OCI-LY1 (cell line): Measurements from ENCODE around the gene C9orf40.

Experiments used
- EZH2 ChIP-seq: fragments of 200-600 bp; sonication (generic), shearing (Covaris generic); IDR thresholded peaks from 2 replicates; pipeline ENCODE4 v1.8.0; 2017; ENCODE audit warnings: borderline replicate concordance, mixed run types, mild to moderate bottlenecking, antibody characterized with exemption, low read length, moderate library complexity, mixed read lengths
- TF ChIP-seq, protein P1 (sequence below): fragments of 200-600 bp; sonication (generic), shearing (Covaris generic); IDR thresholded peaks from 2 replicates; pipeline ENCODE4 v1.5.1; 2017; ENCODE audit warnings: mild to moderate bottlenecking, antibody characterized with exemption, low read length, moderate library complexity, mixed read lengths

DNA sequence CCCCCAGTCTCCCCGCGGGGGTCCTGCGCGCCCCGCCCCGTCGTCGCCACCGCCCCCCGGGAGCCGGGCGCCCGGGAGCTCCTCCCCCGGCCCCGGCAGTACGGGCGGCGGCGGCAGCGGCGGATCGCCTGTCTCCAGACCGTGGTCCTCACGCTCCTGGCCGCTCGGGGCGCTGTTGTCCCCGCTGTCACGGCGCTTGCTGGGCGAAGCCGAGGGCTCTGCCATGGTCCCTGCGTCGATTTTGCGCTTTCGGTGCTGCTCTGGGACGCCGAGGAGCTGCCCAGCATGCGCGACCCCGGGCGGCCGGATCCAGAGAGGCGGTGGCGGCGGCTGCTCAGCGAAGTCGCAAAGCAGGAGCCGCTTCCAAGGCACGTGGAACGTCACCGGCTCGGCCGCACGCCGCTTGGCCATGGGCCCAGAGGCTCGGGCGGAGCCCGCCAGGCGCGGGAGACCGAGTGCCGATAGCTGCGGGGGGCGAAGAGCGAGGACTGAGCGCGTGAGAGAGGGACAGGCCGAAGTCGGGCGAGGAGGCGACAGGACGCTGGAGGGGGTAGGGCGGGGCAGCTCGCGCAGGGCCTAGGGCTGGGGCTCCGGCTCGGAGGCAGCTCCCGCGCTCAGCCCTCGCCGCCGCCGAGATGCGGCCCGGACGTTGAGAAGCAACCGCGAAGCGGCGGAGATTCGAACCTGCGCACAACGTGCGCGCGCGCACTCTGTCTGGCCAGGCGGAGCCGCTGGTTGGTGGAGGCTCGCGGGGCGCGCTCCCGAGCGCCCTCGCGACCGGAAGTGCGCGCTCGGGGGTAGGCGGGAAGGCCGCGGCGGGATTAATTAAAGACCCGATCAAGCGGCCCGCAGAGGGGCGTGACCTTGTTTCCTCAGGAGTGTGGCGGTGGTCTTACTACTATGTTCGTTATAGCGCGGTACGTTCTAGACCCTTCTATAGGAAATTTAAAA lies at the start of gene C9orf40:
- TF ChIP-seq, protein P1, sequence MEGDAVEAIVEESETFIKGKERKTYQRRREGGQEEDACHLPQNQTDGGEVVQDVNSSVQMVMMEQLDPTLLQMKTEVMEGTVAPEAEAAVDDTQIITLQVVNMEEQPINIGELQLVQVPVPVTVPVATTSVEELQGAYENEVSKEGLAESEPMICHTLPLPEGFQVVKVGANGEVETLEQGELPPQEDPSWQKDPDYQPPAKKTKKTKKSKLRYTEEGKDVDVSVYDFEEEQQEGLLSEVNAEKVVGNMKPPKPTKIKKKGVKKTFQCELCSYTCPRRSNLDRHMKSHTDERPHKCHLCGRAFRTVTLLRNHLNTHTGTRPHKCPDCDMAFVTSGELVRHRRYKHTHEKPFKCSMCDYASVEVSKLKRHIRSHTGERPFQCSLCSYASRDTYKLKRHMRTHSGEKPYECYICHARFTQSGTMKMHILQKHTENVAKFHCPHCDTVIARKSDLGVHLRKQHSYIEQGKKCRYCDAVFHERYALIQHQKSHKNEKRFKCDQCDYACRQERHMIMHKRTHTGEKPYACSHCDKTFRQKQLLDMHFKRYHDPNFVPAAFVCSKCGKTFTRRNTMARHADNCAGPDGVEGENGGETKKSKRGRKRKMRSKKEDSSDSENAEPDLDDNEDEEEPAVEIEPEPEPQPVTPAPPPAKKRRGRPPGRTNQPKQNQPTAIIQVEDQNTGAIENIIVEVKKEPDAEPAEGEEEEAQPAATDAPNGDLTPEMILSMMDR = peak; percentile 67
- TF ChIP-seq EZH2 = no peak
